Measurements from ENCODE around the gene PSMC5.
"Not testable (repeated sequence)": the region's sequence is repeated elsewhere in the genome, so short reads cannot be mapped to it uniquely, and the experiment has no call there.

The PSMC5 gene

GRCh38 chr17:63841350-63842172 is 14.3 kb downstream of the PSMC5 start:
- DNase-seq, result no peak

GRCh38 chr17:63842173-63842539 is 14.9 kb downstream of the PSMC5 start:
- no peak for DNase-seq

- peak; percentile 98 to 99 for DNase-seq
Observed at GRCh38 chr17:63842540-63843386, 15.5 kb downstream of the PSMC5 start, which contains the start of gene SMARCD2. Gene SMARCD2, minus strand, starts transcription at chr17:63842685. Its CDS starts 11 bp downstream, at chr17:63842674.

GRCh38 chr17:63843387-63843888 is 16.2 kb downstream of the PSMC5 start:
- DNase-seq, result not testable (repeated sequence)

- no peak for DNase-seq
Observed at GRCh38 chr17:63843910-63844677, 16.9 kb downstream of the PSMC5 start.

- no peak for DNase-seq
Observed at GRCh38 chr17:63845509-63845908, 18.3 kb downstream of the PSMC5 start.

GRCh38 chr17:63847525-63848249 is 20.5 kb downstream of the PSMC5 start:
- DNase-seq, result no peak

- DNase-seq, result peak; percentile 97 to 98
Observed at GRCh38 chr17:63848834-63849689, 21.8 kb downstream of the PSMC5 start.

- DNase-seq, result no peak
Observed at GRCh38 chr17:63850401-63850800, 23.2 kb downstream of the PSMC5 start.

- DNase-seq, result no peak
Observed at GRCh38 chr17:63853260-63853659, 26.0 kb downstream of the PSMC5 start.

GRCh38 chr17:63854709-63855108 is 27.5 kb downstream of the PSMC5 start:
- DNase-seq, result no peak

- no peak for DNase-seq
Observed at GRCh38 chr17:63855185-63855584, 28.0 kb downstream of the PSMC5 start.

- DNase-seq, result not testable (repeated sequence)
Observed at GRCh38 chr17:63856425-63856824, 29.2 kb downstream of the PSMC5 start.

GRCh38 chr17:63859257-63859656 is 32.0 kb downstream of the PSMC5 start:
- no peak for DNase-seq

- DNase-seq, result not testable (repeated sequence)
Observed at GRCh38 chr17:63866625-63867024, 39.4 kb downstream of the PSMC5 start.

- DNase-seq, result not testable (repeated sequence)
Observed at GRCh38 chr17:63869491-63870291, 42.5 kb downstream of the PSMC5 start.

- DNase-seq, result not testable (repeated sequence)
Observed at GRCh38 chr17:63870292-63870665, 43.0 kb downstream of the PSMC5 start.

- not testable (repeated sequence) for DNase-seq
Observed at GRCh38 chr17:63871646-63872365, 44.6 kb downstream of the PSMC5 start.

GRCh38 chr17:63873577-63873976 is 46.3 kb downstream of the PSMC5 start, which contains the start of gene CSH2:
Gene CSH2, minus strand, starts transcription at chr17:63873677. Its CDS starts 63 bp downstream, at chr17:63873614.
- not testable (repeated sequence) for DNase-seq
